ENCODE measurements around the gene GOLGA8B. TPM values are rescaled to one million over a fixed set of nuclear protein-coding genes. Genes with fewer than 3 reads are reported as not detected.
A peak's percentile ranks its signal among the peaks of the same experiment; 100 is the strongest.
"Not testable (repeated sequence)": the region's sequence is repeated elsewhere in the genome, so short reads cannot be mapped to it uniquely, and the experiment has no call there.

Gene GOLGA8B
- polyA plus RNA-seq, 3 donors: 66.7 to 197 (median 177) TPM

GRCh38 chr15:34603095-34603494 lies 19.6 kb upstream of the GOLGA8B start:
- DNase-seq: no peak

- DNase-seq: no peak
Observed at GRCh38 chr15:34600923-34601322, 17.5 kb upstream of the GOLGA8B start.

- DNase-seq: no peak
Observed at GRCh38 chr15:34598799-34599585, 15.5 kb upstream of the GOLGA8B start.

- no peak for DNase-seq
Observed at GRCh38 chr15:34597316-34597715, 13.9 kb upstream of the GOLGA8B start.

GRCh38 chr15:34594361-34594760 lies 10.9 kb upstream of the GOLGA8B start:
- DNase-seq: no peak

GRCh38 chr15:34591306-34591705 lies 7.9 kb upstream of the GOLGA8B start:
- DNase-seq: no peak

- DNase-seq: peak; percentile 74
Observed at GRCh38 chr15:34588046-34588674, 4.7 kb upstream of the GOLGA8B start.

- DNase-seq: not testable (repeated sequence)
Observed at GRCh38 chr15:34585966-34586365, 2.5 kb upstream of the GOLGA8B start.

- DNase-seq: no peak
Observed at GRCh38 chr15:34584996-34585395, 1.5 kb upstream of the GOLGA8B start.

GRCh38 chr15:34584330-34584668 lies 848 bp upstream of the GOLGA8B start:
- DNase-seq: no peak

- DNase-seq: no peak
Observed at GRCh38 chr15:34582461-34583371, 735 bp downstream of the GOLGA8B start.

- not testable (repeated sequence) for DNase-seq
Observed at GRCh38 chr15:34581687-34582460, 1.6 kb downstream of the GOLGA8B start.

- DNase-seq: no peak
Observed at GRCh38 chr15:34581043-34581365, 2.4 kb downstream of the GOLGA8B start.

- not testable (repeated sequence) for DNase-seq
Observed at GRCh38 chr15:34580251-34581042, 3.0 kb downstream of the GOLGA8B start.

- DNase-seq: no peak
Observed at GRCh38 chr15:34578283-34578674, 5.2 kb downstream of the GOLGA8B start.

GRCh38 chr15:34577658-34578282 lies 5.7 kb downstream of the GOLGA8B start:
- not testable (repeated sequence) for DNase-seq

- DNase-seq: not testable (repeated sequence)
Observed at GRCh38 chr15:34575035-34575434, 8.4 kb downstream of the GOLGA8B start.

GRCh38 chr15:34572921-34573320 lies 10.5 kb downstream of the GOLGA8B start:
- not testable (repeated sequence) for DNase-seq

GRCh38 chr15:34572019-34572641 lies 11.3 kb downstream of the GOLGA8B start:
- not testable (repeated sequence) for DNase-seq

Data from renal pelvis (tissue), 4 donors.